ENCODE results near the gene ZNF654. TPM values are rescaled to one million over a fixed set of nuclear protein-coding genes. Genes with fewer than 3 reads are reported as not detected.
"Not testable (repeated sequence)": the region's sequence is repeated elsewhere in the genome, so short reads cannot be mapped to it uniquely, and the experiment has no call there.

Gene ZNF654
- total RNA-seq = 10 to 100 TPM in 3 of 4 donors, 1 to 10 TPM in 1; 9.0 to 22.9 (median 11.3) TPM

- peaks cover 40% of the 10 kb centered on the region for H3K4me1 ChIP-seq
- no peaks in the 10 kb centered on the region for H3K27me3 ChIP-seq
- TF ChIP-seq POLR2A (IDR thresholded peaks at IDR 0.05) (peak in 1 of 2 donors; percentile 67), POLR2AphosphoS5 (IDR thresholded peaks at IDR 0.05) (peak in 2 of 3 donors; percentile 44 to 48), EP300 (IDR thresholded peaks at IDR 0.05) (no peak)
- H3K9me3 ChIP-seq = no peaks in the 10 kb centered on the region
- peak within 1 kb of the TSS; percentile 87 for H3K4me3 ChIP-seq
- peak; percentile 99 for DNase-seq (ENCODE audit: low spot score in 2 of 2)
- H3K27ac ChIP-seq = peak within 1 kb of the TSS; percentile 92
- peaks cover 17% of the 10 kb centered on the region for H3K36me3 ChIP-seq
- under 1% methylated on average over 63 of the region's 76 CpGs for WGBS
Measured at GRCh38 chr3:88058581-88059379, at the start of gene ZNF654, which contains the start of gene CGGBP1. TSS of gene ZNF654 (plus strand) at chr3:88059255. CDS start at chr3:88059320, 65 bp downstream. TSS of gene CGGBP1 (minus strand) at chr3:88059005. CDS start at chr3:88055976, 3,029 bp downstream.

GRCh38 chr3:88010810-88011209 lies 48.2 kb upstream of the ZNF654 start:
- H3K4me3 ChIP-seq = no peak overlapping the region
- 84% methylated on average over 5 of the region's 5 CpGs for WGBS
- DNase-seq (ENCODE audit: low spot score in 2 of 2) = no peak
- no peaks in the 10 kb centered on the region for H3K27me3 ChIP-seq
- H3K9me3 ChIP-seq = no peaks in the 10 kb centered on the region
- no peak overlapping the region for H3K27ac ChIP-seq
- TF ChIP-seq CTCF (IDR thresholded peaks at IDR 0.05) (no peak), EP300 (IDR thresholded peaks at IDR 0.05) (no peak), POLR2AphosphoS5 (IDR thresholded peaks at IDR 0.05) (no peak), POLR2A (IDR thresholded peaks at IDR 0.05) (no peak)
- no peaks in the 10 kb centered on the region for H3K4me1 ChIP-seq
- H3K36me3 ChIP-seq = no peaks in the 10 kb centered on the region

GRCh38 chr3:88013592-88013991 lies 45.5 kb upstream of the ZNF654 start:
- Histone ChIP-seq H3K27me3 (no peaks in the 10 kb centered on the region), H3K27ac (no peak overlapping the region)
- 47% methylated on average over 2 of the region's 2 CpGs for WGBS

GRCh38 chr3:88015656-88016055 lies 43.4 kb upstream of the ZNF654 start:
- H3K4me3 ChIP-seq; H3K4me1 ChIP-seq; H3K36me3 ChIP-seq; H3K9me3 ChIP-seq; DNase-seq (ENCODE audit: low spot score in 2 of 2); H3K27ac ChIP-seq; H3K27me3 ChIP-seq: not testable (repeated sequence)
- WGBS = 90% methylated on average over 2 of the region's 35 CpGs

More at GRCh38 chr3:88013592-88013991, 45.5 kb upstream of the ZNF654 start:
- H3K4me1 ChIP-seq = no peaks in the 10 kb centered on the region
- no peak overlapping the region for H3K4me3 ChIP-seq
- no peaks in the 10 kb centered on the region for H3K36me3 ChIP-seq
- DNase-seq (ENCODE audit: low spot score in 2 of 2) = no peak
- TF ChIP-seq POLR2A (IDR thresholded peaks at IDR 0.05) = no peak
- H3K9me3 ChIP-seq = no peaks in the 10 kb centered on the region

GRCh38 chr3:88019024-88019423 lies 40.0 kb upstream of the ZNF654 start:
- Histone ChIP-seq H3K4me1 (no peaks in the 10 kb centered on the region), H3K36me3 (no peaks in the 10 kb centered on the region), H3K9me3 (no peaks in the 10 kb centered on the region), H3K27ac (no peak overlapping the region), H3K4me3 (no peak overlapping the region), H3K27me3 (no peaks in the 10 kb centered on the region)
- TF ChIP-seq POLR2AphosphoS5 (IDR thresholded peaks at IDR 0.05) (no peak), POLR2A (IDR thresholded peaks at IDR 0.05) (no peak), CTCF (IDR thresholded peaks at IDR 0.05) (no peak), EP300 (IDR thresholded peaks at IDR 0.05) (no peak)
- 47% methylated on average over 2 of the region's 2 CpGs for WGBS
- no peak for DNase-seq (ENCODE audit: low spot score in 2 of 2)

- H3K27ac ChIP-seq = no peak overlapping the region
- H3K9me3 ChIP-seq = no peaks in the 10 kb centered on the region
- TF ChIP-seq POLR2A (IDR thresholded peaks at IDR 0.05) (no peak), EP300 (IDR thresholded peaks at IDR 0.05) (no peak), POLR2AphosphoS5 (IDR thresholded peaks at IDR 0.05) (no peak), CTCF (IDR thresholded peaks at IDR 0.05) (no peak)
- no peak for DNase-seq (ENCODE audit: low spot score in 2 of 2)
- H3K36me3 ChIP-seq = no peaks in the 10 kb centered on the region
- no peak overlapping the region for H3K4me3 ChIP-seq
- no peaks in the 10 kb centered on the region for H3K27me3 ChIP-seq
- no peaks in the 10 kb centered on the region for H3K4me1 ChIP-seq
- 86% methylated on average over 4 of the region's 4 CpGs for WGBS
Measured at GRCh38 chr3:88025001-88025552, 34.0 kb upstream of the ZNF654 start.

All from suprapubic skin (tissue), 4 donors.